Prostate gland (tissue), 2 donors: ENCODE measurements around the gene BPIFB6. TPM values are rescaled to one million over a fixed set of nuclear protein-coding genes. Genes with fewer than 3 reads are reported as not detected.

ENCODE experiments used
- DNase-seq: peaks from one replicate; pipeline ENCODE4 v3.0.0-alpha.2; 2019; ENCODE audit warnings: low spot score
- H3K27ac ChIP-seq, 2 donors: fragments of 200-600 bp; sonication (generic); 2 replicates each; pipeline ENCODE4 v1.5.1; 2017 to 2019
- H3K27me3 ChIP-seq: fragments of 200-600 bp; sonication (generic); replicated peaks from 2 replicates; pipeline ENCODE4 v1.5.1; 2019; ENCODE audit not compliant: insufficient read depth
- H3K36me3 ChIP-seq, 2 donors: fragments of 200-600 bp; sonication (generic); 1 replicate in 1 of 2; 2 replicates in 1 of 2; pipeline versions ENCODE4 v1.5.1 to v1.8.1; 2017 to 2019
- H3K4me1 ChIP-seq: fragments of 200-600 bp; sonication (generic); replicated peaks from 2 replicates; pipeline ENCODE4 v1.5.1; 2019
- H3K4me3 ChIP-seq, 2 donors: fragments of 200-600 bp; sonication (generic); 2 replicates each; pipeline ENCODE4 v1.5.1; 2017 to 2019
- H3K9me3 ChIP-seq: fragments of 200-600 bp; sonication (generic); 2 replicates; pipeline ENCODE4 v1.5.1; 2017
- CTCF ChIP-seq, 4 experiments: fragments of 200-600 bp in 2 of 4; fragments of 450-650 bp in 2 of 4; sonication (generic) in 2 of 4; IDR thresholded peaks; 1 replicate in 3 of 4; 2 replicates in 1 of 4; pipeline ENCODE4 v1.5.1; 2016 to 2019; ENCODE audit warnings: antibody characterized with exemption in 4 of 4, mild to moderate bottlenecking in 2 of 4, moderate library complexity in 2 of 4
- POLR2A ChIP-seq: fragments of 450-650 bp; IDR thresholded peaks from one replicate; pipeline ENCODE4 v1.6.1; 2016; ENCODE audit warnings: antibody characterized with exemption, mild to moderate bottlenecking
- POLR2AphosphoS5 ChIP-seq: sonication (generic); formaldehyde crosslinking; IDR thresholded peaks from one replicate; pipeline ENCODE4 v1.6.1; 2017; ENCODE audit warnings: antibody characterized with exemption
- WGBS: methylation state at CpG from one replicate; pipeline ENCODE4 v1.1.5; 2018; 5-methylcytosine and 5-hydroxymethylcytosine counted together
- intact Hi-C: fragments of 100-400 bp; cut with DNase I; formaldehyde crosslinking; loops from one replicate; pipeline ENCODE4 v1.14.2; 2022
- total RNA-seq, 2 donors: library from RNA; depleted of rRNA; stranded (reverse); fragments of >200 nt; gene quantifications; one replicate each; pipeline ENCODE4 v1.1.0, GENCODE V29; 2016

BPIFB6 gene
- total RNA-seq, 2 donors from 2014 or later = not detected

- Histone ChIP-seq H3K27ac (no peak overlapping the region), H3K4me1 (no peaks in the 10 kb centered on the region), H3K4me3 (no peak overlapping the region), H3K9me3 (no peaks in the 10 kb centered on the region), H3K36me3 (no peaks in the 10 kb centered on the region), H3K27me3 (no peaks in the 10 kb centered on the region)
- 86% methylated on average over 22 of the region's 22 CpGs for WGBS
- intact Hi-C loops = no loop called here
- no peak for DNase-seq
- TF ChIP-seq POLR2A (no peak), POLR2AphosphoS5 (no peak), CTCF (IDR thresholded peaks at IDR 0.05) (no peak)
These were observed 28.4 kb downstream of the BPIFB6 start for GRCh38 chr20:33059741-33060390.

DNA sequence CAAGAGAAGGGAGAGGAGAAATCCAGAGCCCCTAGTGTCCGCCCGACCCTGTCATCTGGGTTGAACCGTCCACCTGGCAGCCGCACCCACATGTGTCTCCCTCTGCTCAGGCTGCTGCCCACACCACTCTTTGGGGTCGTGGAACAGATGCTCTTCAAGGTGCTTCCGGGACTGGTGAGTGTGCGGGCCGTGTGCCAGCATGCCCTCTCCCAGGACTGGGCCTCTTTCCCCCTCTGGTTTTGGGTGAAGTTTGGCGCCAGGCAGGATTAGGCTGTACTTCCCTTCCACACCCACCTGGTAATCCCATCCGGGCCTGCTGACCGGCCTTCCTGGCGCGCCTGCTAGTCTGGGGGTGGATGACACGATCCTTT, 30.2 kb downstream of the BPIFB6 start:
- DNase-seq = no peak
- intact Hi-C loops = no loop called here
- 82% methylated on average over 14 of the region's 14 CpGs for WGBS
- Histone ChIP-seq H3K27ac (no peak overlapping the region), H3K4me3 (no peak overlapping the region), H3K36me3 (no peaks in the 10 kb centered on the region), H3K9me3 (no peaks in the 10 kb centered on the region), H3K27me3 (no peaks in the 10 kb centered on the region), H3K4me1 (no peaks in the 10 kb centered on the region)
- TF ChIP-seq CTCF (IDR thresholded peaks at IDR 0.05) (no peak), POLR2AphosphoS5 (no peak)

DNA sequence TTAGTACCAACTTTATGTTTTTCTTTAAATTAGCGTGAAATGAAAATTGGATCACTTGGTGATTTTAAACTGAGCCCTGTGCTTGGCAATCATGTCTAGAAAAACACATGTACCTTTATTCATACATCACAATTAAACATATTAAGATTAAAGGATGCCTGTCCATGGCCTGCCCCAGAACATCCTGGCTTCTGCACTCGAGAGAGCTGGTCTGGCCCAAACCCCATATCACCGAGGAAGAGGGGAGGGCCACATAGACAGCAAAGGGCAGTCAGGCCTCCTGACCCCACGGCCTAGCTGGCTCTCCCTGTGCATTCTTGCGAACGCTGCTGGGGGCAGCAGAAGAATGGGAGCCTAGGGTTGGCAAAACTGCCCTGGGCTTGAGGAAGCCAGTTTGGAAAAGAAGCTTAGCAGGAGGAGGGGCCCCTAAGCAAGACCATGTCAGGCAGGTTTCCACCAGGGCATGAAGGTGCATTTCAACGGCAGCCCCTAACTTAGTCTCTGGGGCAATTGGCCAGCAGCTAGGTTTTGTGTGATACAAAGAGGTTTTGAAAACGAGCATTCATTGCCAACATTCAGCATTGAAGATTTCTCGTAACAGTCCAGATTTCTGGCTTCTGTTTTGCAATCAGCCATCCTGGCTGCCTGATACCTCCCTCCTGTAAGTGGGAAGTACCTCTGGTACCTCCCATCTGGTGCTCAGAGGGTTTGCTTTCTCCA, 30.8 kb downstream of the BPIFB6 start:
- TF ChIP-seq POLR2A = no peak
- no peak for TF ChIP-seq CTCF (IDR thresholded peaks at IDR 0.05)
- no peak for TF ChIP-seq POLR2AphosphoS5
- Histone ChIP-seq H3K4me1 (no peaks in the 10 kb centered on the region), H3K36me3 (no peaks in the 10 kb centered on the region), H3K27ac (no peak overlapping the region), H3K9me3 (no peaks in the 10 kb centered on the region), H3K4me3 (no peak overlapping the region), H3K27me3 (no peaks in the 10 kb centered on the region)
- intact Hi-C loops = no loop called here
- DNase-seq = no peak
- WGBS = 45% methylated on average over 9 of the region's 9 CpGs

DNA sequence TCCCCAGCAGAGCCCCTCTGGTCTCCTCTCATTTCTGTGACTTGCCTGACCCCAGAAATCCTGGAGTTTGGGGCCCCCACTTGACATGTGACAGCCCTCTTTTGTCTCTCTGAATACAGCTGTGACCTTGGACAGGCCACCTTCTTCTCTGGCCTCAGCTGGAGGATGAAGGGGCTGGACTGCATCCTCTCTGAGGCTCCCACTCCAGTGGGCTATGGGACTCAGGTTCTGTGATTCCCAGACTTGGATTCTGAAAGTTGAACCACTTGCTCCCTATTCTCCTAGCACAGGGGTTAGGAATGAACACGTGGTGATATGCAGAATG, 31.3 kb downstream of the BPIFB6 start:
- no peaks in the 10 kb centered on the region for H3K27me3 ChIP-seq
- WGBS = 88% methylated on average over 1 of the region's 1 CpG
- H3K4me1 ChIP-seq = no peaks in the 10 kb centered on the region
- no peak for TF ChIP-seq POLR2A
- no peak for TF ChIP-seq POLR2AphosphoS5
- no peak for TF ChIP-seq CTCF (IDR thresholded peaks at IDR 0.05)
- H3K36me3 ChIP-seq = no peaks in the 10 kb centered on the region
- no peak overlapping the region for H3K27ac ChIP-seq
- no peaks in the 10 kb centered on the region for H3K9me3 ChIP-seq
- no peak for DNase-seq
- intact Hi-C loops = no loop called here
- H3K4me3 ChIP-seq = no peak overlapping the region

GRCh38 chr20:33063271-33063670, 31.8 kb downstream of the BPIFB6 start:
- no peak for TF ChIP-seq POLR2AphosphoS5
- no peak for TF ChIP-seq POLR2A
- TF ChIP-seq CTCF (IDR thresholded peaks at IDR 0.05) = no peak
- intact Hi-C loops = no loop called here
- 83% methylated on average over 6 of the region's 6 CpGs for WGBS

More at GRCh38 chr20:33063271-33063670, 31.8 kb downstream of the BPIFB6 start:
- no peaks in the 10 kb centered on the region for H3K36me3 ChIP-seq
- H3K27me3 ChIP-seq = no peaks in the 10 kb centered on the region
- no peak for DNase-seq
- H3K4me3 ChIP-seq = no peak overlapping the region
- H3K27ac ChIP-seq = no peak overlapping the region
- no peaks in the 10 kb centered on the region for H3K4me1 ChIP-seq
- H3K9me3 ChIP-seq = no peaks in the 10 kb centered on the region
